ENCODE measurements around the gene HOXB4. TPM values are rescaled to one million over a fixed set of nuclear protein-coding genes. Genes with fewer than 3 reads are reported as not detected.

The HOXB4 gene
- total RNA-seq, 4 donors from 2014 or later, result 0.18 to 1.8 (median 0.51) TPM

DNA sequence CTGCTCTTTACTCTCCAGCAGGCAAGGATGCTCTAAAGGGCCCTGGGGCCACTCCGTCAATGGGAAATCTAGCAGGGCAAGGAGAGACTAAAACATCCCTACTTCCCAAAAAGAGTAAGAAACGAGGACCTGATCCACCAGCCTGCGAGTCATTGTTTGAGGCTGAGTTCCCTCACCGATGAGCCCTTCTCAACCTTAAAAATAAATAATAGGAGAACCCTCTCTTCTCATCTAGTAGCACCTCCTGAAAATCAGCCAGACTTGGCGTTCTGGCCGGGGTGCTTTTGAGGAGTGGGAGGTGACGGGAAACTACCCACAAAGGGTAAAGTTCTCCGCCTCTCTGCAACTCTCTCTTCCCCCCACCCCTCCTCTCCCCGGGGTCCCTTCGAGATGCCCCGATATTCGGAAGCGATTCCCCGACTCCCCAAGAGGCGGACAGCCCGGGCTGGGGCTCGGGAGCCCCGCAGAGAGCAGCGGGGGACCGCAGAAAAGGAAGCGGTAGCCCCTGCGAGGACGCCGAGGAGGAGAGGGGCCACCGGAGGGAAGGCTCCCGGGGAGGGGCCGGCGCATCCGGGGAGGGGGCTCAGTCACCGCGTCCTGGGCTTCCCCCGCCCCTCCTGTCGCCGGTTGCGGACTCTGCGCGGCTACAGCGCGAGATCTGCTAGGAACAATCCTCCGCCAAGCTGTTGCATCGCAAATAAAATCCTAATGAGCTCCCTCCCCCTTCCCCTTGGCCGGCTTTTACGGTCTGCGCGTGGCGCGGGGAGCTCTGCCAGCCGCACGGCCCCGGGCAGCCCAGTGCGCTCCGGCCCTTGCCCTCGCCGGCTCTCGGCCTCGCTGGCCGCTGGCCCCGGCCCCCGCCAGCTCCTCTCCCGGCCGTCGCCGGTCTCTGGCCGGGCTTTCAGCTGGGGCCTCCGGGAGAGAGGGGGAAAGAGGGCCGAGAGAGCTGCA, 46.7 kb upstream of the HOXB4 start:
- intact Hi-C loops (cut with DNase I; ENCODE audit: low total_unique reads) (no loop called here), in situ Hi-C loops (cut with MboI; ENCODE audit: low sequenced_read_pairs in 4 of 4) (loop anchor here in 1 of 4 donors (10.0 to 25.0 kb wide), 2 partner anchors 112 to 320 kb away; partner anchors contain the start of gene HOXB13)
- Histone ChIP-seq H3K27ac (no peak overlapping the region), H3K36me3 (no peaks in the 10 kb centered on the region), H3K9me3 (no peaks in the 10 kb centered on the region), H3K4me1 (peaks cover 13 to 26% of the 10 kb centered on the region in 2 donors), H3K4me3 (peak overlapping the region; percentile 39 to 53 (median 48)), H3K27me3 (peaks cover 94 to 100% (median 98%) of the 10 kb centered on the region in 3 donors)
- DNase-seq (no peak), ATAC-seq (no peak)
- no peak for TF ChIP-seq POLR2A (IDR thresholded peaks at IDR 0.05)
- TF ChIP-seq, protein P1, sequence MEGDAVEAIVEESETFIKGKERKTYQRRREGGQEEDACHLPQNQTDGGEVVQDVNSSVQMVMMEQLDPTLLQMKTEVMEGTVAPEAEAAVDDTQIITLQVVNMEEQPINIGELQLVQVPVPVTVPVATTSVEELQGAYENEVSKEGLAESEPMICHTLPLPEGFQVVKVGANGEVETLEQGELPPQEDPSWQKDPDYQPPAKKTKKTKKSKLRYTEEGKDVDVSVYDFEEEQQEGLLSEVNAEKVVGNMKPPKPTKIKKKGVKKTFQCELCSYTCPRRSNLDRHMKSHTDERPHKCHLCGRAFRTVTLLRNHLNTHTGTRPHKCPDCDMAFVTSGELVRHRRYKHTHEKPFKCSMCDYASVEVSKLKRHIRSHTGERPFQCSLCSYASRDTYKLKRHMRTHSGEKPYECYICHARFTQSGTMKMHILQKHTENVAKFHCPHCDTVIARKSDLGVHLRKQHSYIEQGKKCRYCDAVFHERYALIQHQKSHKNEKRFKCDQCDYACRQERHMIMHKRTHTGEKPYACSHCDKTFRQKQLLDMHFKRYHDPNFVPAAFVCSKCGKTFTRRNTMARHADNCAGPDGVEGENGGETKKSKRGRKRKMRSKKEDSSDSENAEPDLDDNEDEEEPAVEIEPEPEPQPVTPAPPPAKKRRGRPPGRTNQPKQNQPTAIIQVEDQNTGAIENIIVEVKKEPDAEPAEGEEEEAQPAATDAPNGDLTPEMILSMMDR (IDR thresholded peaks at IDR 0.05 in 4 of 5, conservative IDR thresholded peaks at IDR 0.05 in 1 of 5), result no peak

DNA sequence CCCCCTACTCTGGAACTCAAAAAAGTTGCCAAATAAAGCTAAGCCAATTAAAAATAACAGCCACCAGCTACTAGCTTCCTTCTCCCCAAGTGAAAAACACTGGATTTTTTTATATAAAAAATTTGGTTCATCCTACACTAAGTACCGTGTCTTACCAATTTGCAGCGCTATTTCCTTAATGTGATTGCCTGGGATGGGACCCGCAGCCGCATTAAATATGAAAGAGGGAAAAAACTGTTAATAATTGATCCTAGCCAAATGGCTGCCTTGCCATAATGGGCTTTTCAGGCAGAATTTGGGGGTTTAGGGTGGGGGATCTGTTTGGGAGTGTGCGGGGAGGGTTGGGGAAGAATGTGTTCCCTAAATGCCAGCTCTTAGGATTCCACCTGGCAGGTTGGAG, 46.0 kb upstream of the HOXB4 start:
- intact Hi-C loops (cut with DNase I; ENCODE audit: low total_unique reads), result no loop called here
- in situ Hi-C loops (cut with MboI; ENCODE audit: low sequenced_read_pairs in 4 of 4), result loop anchor here in 1 of 4 donors (10.0 kb wide), 1 partner anchor 319 kb away; no protein-coding TSS in a partner anchor
- ATAC-seq (no peak), DNase-seq (no peak)
- Histone ChIP-seq H3K9me3 (no peaks in the 10 kb centered on the region), H3K27me3 (peaks cover 95 to 100% (median 98%) of the 10 kb centered on the region in 3 donors), H3K4me1 (peaks cover 13 to 26% of the 10 kb centered on the region in 2 donors), H3K27ac (no peak overlapping the region), H3K36me3 (no peaks in the 10 kb centered on the region), H3K4me3 (no peak overlapping the region)
- TF ChIP-seq, protein P1 (IDR thresholded peaks at IDR 0.05 in 4 of 5, conservative IDR thresholded peaks at IDR 0.05 in 1 of 5), result no peak
- TF ChIP-seq POLR2A (IDR thresholded peaks at IDR 0.05), result no peak

DNA sequence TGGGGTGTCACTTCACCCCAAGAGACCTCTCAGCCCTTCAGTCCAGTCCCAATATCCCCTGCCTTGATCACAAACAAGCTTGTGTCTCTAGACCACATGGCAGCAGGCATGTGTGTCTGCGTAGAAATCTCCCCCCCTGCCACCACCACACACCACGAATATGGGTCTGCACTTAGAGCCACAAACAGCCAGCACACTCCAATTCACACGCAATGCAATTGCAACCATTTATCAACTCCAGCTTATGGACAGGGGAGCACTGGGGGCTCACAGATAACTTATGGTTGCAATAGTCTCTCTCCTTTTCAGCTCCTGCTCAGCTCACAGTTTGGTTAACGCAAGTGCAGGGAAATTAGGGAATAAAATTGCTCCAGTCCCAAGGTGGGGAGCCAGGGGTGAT, 45.4 kb upstream of the HOXB4 start:
- H3K4me1 ChIP-seq, result peaks cover 13 to 26% of the 10 kb centered on the region in 2 donors
- no peak overlapping the region for H3K4me3 ChIP-seq
- in situ Hi-C loops (cut with MboI; ENCODE audit: low sequenced_read_pairs in 4 of 4), result loop anchor here in 1 of 4 donors (10.0 kb wide), 1 partner anchor 319 kb away; no protein-coding TSS in a partner anchor
- no peak overlapping the region for H3K27ac ChIP-seq
- H3K36me3 ChIP-seq, result no peaks in the 10 kb centered on the region
- H3K9me3 ChIP-seq, result no peaks in the 10 kb centered on the region
- DNase-seq (no peak), ATAC-seq (no peak)
- no peak for TF ChIP-seq POLR2A (IDR thresholded peaks at IDR 0.05)
- TF ChIP-seq, protein P1 (IDR thresholded peaks at IDR 0.05 in 4 of 5, conservative IDR thresholded peaks at IDR 0.05 in 1 of 5), result no peak
- peaks cover 95 to 99% (median 98%) of the 10 kb centered on the region in 3 donors for H3K27me3 ChIP-seq
- intact Hi-C loops (cut with DNase I; ENCODE audit: low total_unique reads), result no loop called here

DNA sequence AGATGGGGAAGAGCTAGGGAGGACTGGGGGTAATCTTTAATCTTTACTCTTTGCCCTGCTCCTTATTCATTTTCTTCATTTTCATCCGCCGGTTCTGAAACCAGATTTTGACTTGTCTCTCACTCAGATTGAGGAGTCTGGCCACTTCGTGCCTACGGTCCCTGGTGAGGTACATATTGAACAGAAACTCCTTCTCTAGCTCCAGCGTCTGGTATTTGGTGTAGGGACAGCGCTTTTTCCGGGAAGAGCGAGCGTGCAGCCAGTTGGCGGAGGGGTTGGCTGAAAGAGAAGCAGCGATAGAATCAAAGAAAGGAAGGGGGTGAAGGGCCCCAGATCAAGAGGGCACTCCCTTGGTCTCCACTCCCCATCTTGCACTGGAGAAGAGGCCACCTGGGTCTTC, 44.7 kb upstream of the HOXB4 start:
- ATAC-seq, result no peak
- in situ Hi-C loops (cut with MboI; ENCODE audit: low sequenced_read_pairs in 4 of 4), result loop anchor here in 1 of 4 donors (10.0 kb wide), 1 partner anchor 318 kb away; no protein-coding TSS in a partner anchor
- H3K27me3 ChIP-seq, result peaks cover 93 to 99% (median 97%) of the 10 kb centered on the region in 3 donors

More for the DNA sequence above, 44.7 kb upstream of the HOXB4 start:
- H3K4me3 ChIP-seq, result no peak overlapping the region
- intact Hi-C loops (cut with DNase I; ENCODE audit: low total_unique reads), result no loop called here
- H3K9me3 ChIP-seq, result no peaks in the 10 kb centered on the region
- H3K4me1 ChIP-seq, result peaks cover 13 to 23% of the 10 kb centered on the region in 2 donors
- no peak for DNase-seq
- H3K36me3 ChIP-seq, result no peaks in the 10 kb centered on the region
- TF ChIP-seq, protein P1 (IDR thresholded peaks at IDR 0.05 in 4 of 5, conservative IDR thresholded peaks at IDR 0.05 in 1 of 5), result no peak
- no peak for TF ChIP-seq POLR2A (IDR thresholded peaks at IDR 0.05)
- H3K27ac ChIP-seq, result no peak overlapping the region

Data from gastrocnemius medialis (tissue), 4 donors.